GM11168 (cell line): ENCODE measurements around the gene CGRRF1.

Experiments used
- in situ Hi-C: fragments of 300-500 bp; cut with MboI; formaldehyde crosslinking; loops from one replicate; pipeline ENCODE4 v1.12.0; 2022; ENCODE audit warnings: low sequenced_read_pairs; ENCODE audit not compliant: unreplicated experiment

CGRRF1 gene, protein sequence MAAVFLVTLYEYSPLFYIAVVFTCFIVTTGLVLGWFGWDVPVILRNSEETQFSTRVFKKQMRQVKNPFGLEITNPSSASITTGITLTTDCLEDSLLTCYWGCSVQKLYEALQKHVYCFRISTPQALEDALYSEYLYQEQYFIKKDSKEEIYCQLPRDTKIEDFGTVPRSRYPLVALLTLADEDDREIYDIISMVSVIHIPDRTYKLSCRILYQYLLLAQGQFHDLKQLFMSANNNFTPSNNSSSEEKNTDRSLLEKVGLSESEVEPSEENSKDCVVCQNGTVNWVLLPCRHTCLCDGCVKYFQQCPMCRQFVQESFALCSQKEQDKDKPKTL

DNA sequence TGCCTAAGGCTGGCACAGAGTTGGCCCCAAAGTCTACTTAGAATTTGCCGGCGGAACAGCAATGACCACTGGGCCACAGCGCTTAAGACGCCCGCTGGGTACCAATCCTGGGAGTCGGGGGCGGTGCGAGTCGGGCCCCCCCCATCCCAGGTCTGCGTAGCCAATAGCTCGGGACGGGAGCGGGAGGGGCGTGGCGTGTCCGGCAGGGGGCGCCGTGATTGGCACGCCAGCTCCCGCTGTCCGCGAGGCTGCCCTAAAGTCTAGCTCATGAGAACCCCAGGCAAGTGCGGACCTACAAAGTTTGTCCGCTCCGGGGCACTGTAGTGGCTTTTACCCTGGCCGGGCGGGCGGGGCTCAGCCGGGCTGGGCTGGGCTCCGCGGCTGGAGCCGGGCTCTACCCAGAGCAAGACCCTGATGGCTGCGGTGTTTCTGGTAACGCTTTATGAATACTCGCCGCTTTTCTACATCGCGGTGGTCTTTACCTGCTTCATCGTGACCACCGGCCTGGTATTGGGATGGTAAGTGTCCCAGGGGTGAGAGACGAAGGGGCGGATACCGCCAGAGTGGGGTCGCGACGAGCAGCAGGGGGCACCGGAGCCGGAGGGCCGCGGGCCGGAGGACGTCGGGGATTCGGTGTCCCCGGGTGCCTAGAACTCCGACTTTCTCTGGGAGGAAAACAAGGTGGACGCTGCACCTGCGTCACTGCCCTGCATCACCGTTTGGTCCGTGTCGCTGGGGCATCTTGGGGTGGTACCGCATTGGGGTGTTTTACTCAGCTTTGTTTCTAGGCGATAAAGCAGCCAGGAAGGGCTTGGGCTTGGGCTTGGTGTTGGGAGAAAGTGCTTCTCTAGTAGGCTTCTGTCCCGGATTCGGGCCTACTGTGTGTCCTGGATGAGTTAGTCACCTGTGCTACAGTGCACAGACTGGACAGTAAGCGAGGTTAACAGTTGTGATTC is at the start of gene CGRRF1:
CGRRF1 (plus strand) TSS at position 361 of the 956 bp plus-strand sequence; CDS start at position 415, 54 bp downstream.
- in situ Hi-C loops = no loop called here

DNA sequence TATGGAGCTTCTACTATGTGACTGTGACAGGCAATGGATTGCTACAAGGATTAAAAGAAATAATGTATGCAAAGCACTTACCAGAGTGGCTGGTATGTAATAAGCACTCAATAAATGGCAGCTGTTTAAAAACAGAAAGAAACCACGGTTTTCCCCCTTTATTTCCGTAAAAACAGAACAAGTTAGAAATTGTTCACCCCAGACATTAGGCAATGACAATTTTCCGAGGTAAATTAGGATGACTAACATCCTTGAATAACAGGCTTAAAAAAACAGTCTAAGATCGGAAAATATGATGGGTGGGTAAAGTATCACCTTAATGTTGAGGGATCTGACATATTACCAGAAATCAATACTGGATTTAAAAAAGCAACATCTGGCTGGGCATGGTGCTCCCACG is 47.7 kb upstream of the CGRRF1 start:
- in situ Hi-C loops = no loop called here

DNA sequence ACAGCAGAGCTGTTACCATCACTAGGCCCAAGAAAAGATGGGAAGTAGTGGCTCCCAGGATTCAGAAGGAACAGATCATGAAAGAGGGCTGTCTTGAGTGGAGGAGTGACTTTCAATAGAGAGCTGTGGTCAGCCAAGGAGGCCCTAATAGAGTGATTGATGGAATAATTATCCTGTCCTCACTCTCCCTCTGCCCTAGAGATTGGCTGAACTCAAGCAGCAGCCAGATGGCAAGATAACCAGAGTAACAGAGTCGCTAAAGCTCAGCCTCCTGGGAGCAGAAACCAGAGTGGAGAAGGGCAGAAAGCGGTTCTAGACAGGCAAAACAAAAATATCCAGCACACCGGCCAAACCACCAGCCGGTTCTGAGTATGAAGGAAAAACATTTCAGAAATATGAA is 44.1 kb upstream of the CGRRF1 start:
- in situ Hi-C loops = no loop called here

DNA sequence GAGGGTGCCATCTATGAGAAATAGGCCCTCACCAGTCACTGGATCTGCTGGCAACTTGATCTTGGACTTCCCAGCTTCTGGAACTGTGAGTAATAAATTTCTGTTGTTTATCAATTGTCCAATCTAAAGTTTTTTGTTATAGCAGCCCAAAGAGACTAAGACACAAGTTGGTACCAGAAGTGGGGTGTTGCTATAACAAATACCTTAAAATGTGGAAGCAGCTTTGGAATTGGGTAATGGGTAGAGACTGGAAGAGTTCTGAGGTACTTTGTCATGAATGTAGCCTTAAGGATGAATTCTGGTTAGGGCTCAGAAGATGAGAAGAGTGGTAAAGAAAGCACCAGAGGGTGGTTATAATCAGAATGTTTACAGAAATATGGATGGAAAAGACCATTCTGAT is 42.4 kb upstream of the CGRRF1 start:
- in situ Hi-C loops = no loop called here

DNA sequence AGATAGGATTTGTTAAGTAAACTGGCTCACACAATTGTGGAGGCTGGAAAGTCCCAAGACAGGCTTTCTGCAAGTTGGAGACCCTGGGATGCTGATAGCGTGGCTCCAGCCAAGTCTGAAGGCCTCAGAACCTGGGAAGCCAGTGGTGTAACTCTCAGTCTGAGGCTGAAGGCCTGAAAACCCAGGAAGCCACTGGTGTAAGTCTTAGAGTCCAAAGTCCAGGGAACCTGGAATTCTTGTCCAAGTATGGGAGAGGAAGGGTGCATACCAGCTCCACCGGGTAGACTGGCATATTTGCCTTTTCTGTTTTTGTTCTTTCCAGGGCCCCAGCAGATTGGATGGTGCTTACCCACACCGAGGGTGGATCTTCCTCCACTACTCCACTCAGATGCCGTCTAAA is 39.0 kb upstream of the CGRRF1 start:
- in situ Hi-C loops = no loop called here

DNA sequence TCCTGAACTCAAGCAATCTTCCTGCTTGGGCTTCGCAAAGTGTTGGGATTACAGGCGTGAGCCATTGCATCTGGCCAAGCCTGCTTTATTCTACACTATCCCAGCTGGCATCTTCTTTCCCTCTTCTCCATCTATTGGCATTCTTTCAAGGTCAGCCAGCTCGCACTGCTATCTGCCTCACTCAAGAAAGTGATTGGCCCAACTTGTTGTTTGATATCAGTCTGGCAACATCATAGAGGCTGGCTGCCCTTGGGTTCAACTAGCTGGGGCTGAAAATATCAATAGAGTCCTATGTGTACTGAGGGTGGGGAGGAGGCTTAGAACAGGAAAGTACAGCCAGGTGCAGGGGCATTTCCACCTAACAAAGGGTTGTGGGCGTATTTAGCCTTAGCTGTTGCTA is 38.1 kb upstream of the CGRRF1 start:
- in situ Hi-C loops = no loop called here

DNA sequence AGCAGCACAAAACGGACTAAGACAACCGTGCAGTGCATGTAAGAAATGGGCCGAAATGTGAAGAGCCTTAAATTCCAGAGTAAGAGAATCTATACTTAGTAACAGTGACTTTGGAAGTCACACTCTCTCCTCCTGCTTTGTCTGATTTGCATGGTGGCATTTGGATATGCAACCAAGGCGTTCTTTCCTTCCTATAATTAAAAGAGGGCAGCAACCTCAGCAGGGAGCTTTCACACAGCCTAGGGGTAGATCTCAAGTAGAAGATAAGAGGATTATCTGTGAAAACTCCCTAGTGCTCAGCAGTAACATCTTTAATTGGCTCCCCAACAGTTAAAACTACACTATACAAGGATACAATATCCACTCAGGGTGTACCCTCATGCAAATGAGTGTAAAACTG is 37.4 kb upstream of the CGRRF1 start:
- in situ Hi-C loops = no loop called here

DNA sequence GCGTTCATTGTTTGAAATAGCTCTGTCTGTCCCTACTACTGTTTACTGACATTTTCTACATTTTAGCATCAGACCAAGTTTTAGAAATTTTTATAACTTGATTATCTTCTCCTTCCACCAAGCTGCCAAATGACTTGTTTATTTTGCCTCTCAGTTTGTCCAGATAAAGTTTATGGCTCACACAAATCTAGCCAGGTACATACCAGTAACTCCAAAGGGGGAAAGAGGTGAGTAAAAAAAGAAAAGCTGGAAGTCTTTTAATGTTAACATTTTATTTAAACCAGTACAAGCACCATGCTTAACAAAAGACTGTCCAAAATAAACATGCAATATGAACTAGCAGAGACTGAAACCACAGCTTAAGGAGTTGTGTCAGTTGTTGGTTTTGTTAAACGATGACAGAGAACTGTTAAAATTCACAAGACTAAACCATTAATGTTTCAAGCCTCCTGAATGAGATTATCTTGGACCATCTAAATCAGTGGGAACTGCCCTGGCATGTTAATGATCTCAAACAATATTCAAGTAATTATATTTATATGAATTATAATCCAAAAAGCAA is 35.4 kb upstream of the CGRRF1 start:
- in situ Hi-C loops = no loop called here

DNA sequence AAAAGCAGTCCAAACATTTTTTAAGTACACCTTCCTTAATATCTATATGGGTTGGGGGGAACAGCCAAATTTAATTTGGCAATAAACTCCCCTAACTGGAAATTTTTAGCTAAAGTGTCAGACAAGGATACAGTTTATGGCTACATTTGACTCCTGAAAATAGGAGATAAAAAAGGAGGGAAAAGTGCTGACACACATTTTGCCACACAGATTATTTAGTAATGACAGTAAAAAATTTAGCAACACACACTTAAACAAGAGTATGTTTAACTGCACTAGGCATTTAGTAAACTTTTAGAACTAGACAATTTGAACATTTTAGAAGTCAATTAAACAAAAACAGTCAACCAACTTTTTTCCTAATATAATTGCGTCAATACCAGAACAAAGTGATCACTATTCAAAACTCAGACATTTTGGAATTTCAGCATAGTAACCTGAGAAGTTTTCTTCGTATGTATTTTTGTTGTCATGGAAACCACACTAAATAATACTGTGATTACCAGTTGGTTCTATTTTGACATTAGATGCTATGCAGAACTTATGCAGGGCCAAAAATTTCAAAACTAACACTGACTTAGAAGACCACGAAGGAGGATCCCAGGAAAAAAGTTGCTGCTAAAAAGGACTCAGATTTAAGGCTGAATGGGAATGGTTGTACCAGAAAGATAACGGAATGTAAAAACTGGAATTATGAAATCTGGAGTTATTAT is 34.4 kb upstream of the CGRRF1 start:
- in situ Hi-C loops = no loop called here

DNA sequence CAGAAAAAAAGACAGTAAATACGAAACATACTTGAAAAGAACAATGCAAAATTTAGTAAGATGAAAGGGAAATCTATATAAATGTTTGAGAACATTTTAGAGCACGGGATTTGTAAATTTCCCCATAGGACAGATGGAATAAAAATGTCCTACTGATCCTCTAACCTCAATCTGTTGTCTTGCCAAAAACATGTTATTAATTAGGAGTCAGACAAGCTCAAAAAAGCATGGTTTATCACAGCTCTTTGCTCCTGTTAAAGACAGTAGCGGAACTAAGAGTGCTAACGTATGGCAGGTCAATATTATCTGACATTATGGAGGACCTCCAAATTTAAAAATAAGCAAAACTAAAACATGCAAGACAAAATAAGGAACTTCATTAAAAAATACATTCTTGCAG is 33.8 kb upstream of the CGRRF1 start:
- in situ Hi-C loops = no loop called here

DNA sequence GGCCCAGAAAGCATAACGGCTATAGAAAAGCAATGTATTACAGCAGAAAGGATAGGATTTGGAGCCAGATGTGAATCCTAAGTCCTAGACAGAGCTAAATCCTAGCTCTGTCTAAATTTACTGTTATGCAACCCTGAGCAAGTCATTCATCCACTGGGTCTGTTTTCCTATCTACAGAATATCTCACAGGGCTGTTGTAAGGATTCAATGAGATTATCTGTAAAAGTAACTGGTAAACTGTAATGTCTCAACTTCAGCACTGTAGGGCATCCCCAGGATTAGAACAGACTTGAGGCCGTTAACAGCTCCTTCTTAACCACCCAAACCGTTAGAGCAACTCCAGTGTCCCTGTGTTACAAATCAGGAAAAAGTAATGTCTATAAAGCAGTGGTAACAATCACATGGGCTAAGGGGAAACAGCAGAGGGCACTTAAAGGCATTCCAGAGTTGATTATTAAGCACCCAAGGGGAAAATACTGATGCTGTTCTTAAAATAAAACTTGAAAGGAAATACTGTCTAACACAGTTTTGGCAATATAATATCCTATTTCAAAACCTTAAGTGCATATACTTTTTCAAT is 31.0 kb upstream of the CGRRF1 start:
- in situ Hi-C loops = no loop called here

DNA sequence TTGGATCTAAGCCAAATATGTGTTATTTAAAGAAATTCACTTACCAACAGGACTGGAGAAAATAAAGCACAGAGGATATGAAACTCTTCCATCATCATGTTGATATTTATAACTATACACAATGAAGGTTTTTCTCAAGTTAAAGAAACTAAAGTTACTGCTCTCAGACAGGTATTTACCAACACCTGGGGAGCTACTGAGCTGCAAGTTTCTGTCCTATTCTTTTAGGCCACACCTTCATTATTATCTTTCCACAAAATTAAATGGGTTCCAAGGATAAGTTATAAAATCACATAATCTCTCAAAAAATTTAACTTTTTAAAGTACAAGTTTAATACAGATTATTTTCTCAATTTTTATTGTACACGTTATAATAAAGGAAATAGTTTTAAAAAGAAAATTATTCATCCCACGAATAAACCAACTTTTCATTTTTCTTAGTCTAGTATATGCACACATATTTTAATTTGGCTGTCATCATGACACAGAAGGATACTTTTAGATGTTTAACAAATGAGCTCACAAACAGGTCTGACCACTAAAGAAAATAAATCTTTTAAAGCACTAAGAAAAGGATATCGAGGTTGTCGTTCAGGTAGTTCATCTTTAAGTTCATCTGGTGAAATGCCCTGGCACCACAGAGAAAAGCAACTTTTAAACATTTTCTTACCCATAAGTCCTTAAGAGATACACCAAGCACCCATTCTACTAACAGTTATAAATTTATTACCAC is 28.7 kb upstream of the CGRRF1 start:
- in situ Hi-C loops = no loop called here

DNA sequence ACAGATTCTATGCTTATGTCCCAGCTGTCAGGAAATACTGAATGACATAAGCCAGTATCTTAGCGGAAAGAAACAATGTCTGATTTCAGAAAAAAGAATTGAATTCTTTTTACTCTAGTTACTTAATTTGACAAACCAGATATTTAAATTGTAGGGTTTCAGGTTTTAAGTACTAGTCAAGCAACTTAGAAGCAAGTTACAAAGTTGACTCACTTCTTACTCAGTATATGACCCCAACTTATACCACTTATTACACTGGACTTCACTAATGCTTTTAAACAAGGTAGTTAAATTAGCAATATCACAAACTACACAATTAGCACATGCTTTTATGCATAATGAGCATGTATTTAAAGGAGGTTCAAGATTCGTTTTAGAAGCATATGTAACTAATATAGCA is 28.0 kb upstream of the CGRRF1 start:
- in situ Hi-C loops = no loop called here

DNA sequence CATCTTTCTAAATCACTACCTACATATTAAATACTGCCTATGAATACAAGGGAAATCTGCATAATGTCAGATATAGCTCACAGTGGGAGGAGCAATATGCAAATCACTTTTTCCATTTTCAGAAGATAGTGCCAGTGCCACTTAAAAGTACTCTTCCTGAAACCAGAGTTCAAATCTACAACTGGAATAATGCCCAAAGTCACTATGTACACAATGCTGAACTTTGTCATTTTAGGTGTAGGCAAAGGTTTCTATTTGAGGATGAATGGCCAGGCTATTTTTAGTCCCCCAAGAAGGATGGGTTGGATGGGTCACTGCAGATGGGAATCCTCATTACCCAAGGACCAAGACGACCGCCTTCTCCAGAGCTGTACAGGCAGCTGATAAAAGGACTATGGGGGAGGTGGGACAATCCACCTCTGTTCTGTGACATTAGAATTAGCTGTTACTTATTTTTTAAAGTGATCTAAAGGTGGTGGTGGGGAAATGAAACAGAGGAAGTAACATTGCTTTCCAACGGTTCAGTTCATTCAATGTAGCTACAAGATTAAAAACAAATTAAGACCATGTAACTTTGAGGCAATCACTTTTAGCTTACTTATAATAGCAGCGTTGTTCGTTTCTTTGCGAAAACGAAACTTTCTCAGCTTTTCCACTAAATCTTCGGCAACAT is 26.5 kb upstream of the CGRRF1 start:
- in situ Hi-C loops = no loop called here

DNA sequence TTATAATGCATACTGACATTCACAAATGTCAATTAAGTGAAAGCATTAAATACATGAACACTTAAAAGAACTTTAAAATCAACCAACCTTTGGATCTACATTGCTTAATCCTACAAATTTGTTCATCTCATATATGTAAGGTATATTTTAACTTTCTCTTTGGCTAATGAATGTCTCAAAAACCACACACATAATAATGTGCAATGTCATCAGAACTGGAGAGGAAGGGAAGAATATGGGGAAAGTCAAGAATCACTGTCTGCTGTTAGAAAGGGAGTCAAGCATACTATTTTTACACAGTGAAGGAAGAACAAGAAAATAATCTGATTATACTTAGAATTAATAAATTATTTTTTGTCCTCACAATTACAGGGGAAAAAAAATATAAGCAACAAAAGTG is 25.9 kb upstream of the CGRRF1 start:
- in situ Hi-C loops = no loop called here

DNA sequence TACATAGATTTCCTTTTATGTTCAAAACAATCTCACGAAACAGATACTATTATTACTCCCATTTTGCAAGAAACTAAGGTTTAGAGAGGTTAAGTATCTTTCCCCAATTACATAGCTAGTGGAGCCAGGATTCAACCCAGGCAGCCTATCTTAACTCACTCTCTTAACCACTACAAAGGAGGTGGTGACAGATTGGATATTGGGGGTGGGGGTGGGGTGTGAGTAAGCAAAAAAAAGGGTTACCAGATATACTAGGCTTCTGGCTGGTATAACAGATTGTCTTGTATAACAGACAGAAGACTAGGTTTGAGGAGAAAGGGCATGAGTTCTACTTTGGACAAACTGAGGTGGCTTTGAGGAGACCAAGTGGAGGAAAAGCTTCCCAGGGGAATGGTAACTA is 23.0 kb upstream of the CGRRF1 start:
- in situ Hi-C loops = no loop called here

DNA sequence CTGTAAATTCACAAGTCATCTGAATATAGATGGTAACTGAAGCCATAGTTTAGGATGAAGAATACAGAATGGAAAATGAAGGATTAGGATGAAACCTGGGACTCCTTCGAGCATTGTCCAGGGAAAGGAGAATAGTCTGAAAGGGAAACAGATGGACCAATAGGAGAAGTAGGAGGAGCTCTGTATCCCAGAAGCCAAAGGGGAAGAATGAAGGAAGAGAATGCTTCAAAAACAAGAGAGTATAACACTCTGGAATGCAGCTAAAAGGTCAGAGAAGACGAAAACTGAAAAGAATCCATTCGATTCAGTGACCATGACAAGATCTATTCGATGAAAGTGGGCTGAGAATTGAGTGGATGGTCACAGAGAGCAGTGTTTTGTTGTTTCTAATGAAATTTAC is 21.9 kb upstream of the CGRRF1 start:
- in situ Hi-C loops = no loop called here

DNA sequence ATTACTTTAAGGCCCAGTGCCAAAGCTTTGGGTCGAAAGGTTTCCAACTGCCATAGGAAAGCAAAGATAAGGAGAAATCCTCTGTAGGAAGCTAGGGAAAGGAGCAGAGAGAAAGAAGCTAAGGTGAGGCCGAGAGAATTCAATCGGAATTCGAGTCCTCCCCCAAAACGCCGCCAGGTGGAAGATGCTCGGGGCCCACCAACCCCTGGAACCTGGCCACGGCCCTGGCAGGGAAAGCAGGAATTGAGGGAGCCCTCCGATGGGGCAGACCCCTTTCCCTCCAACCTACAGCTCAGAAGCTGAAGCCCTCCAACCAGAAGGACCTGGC is 21.4 kb upstream of the CGRRF1 start:
- in situ Hi-C loops = no loop called here

DNA sequence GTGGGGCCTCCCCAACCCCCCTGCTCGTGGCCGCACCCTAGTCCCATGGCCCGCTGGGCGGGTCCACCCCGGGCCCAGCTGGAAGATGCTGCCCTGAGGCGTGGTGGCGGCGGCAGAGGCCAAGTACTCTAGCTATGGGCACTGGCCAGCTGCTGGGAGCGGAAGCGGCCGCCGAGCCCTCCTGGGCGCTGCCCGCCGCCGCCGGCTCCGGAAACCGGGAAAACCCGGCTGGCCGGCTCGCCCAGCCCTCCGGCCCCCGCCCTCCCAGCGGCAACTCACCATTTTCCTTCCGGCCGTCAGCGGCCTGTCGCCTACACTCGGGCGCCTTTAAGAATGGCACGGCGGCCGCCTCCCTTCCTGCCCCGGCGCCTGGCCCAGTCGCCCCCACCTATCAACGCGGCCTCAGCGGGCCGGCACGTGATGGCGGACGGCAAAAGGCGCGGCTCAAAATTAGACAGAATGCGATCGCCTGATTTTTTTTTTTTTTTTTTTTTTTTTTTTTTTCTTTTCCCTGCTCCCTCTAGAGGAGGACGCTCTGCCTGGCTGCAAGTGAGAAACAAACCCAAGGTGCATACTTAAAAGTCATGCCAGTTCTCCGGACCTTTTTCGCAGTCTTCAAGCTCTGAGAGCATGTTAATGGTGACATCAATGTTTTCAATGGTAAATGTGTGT is 20.9 kb upstream of the CGRRF1 start, which contains the start of gene GMFB:
GMFB (minus strand) TSS at position 335 of the 672 bp plus-strand sequence; CDS start at position 282, 53 bp downstream.
- in situ Hi-C loops = no loop called here
